Spleen (tissue), 11 donors: ENCODE measurements around the gene LRIG1. TPM values are rescaled to one million over a fixed set of nuclear protein-coding genes. Genes with fewer than 3 reads are reported as not detected.

Experiments used
- DNase-seq: peaks from one replicate; pipeline ENCODE4 v3.0.0-alpha.2; 2020
- H3K27ac ChIP-seq, 8 donors: fragments of 200-600 bp; sonication (generic) in 7 of 8; 1 replicate in 4 of 8; 2 replicates in 4 of 8; pipeline versions ENCODE4 v1.5.0 to v1.8.0; 2016 to 2021; ENCODE audit warnings: inconsistent platforms in 4 of 8, mild to moderate bottlenecking in 4 of 8, moderate library complexity in 1 of 8
- H3K27me3 ChIP-seq, 7 donors: fragments of 200-600 bp; sonication (generic) in 6 of 7; replicated peaks in 1 of 7; 1 replicate in 4 of 7; 2 replicates in 3 of 7; pipeline versions ENCODE4 v1.5.0 to v1.8.0; 2016 to 2021; ENCODE audit warnings: inconsistent platforms in 3 of 7, mild to moderate bottlenecking in 1 of 7
- H3K36me3 ChIP-seq, 6 donors: fragments of 200-600 bp; sonication (generic) in 5 of 6; 1 replicate in 4 of 6; 2 replicates in 2 of 6; pipeline versions ENCODE4 v1.5.0 to v1.8.0; 2016 to 2021; ENCODE audit warnings: inconsistent platforms in 2 of 6
- H3K4me1 ChIP-seq, 6 donors: fragments of 200-600 bp; sonication (generic) in 5 of 6; 1 replicate in 3 of 6; 2 replicates in 3 of 6; pipeline versions ENCODE4 v1.5.0 to v1.8.0; 2016 to 2021; ENCODE audit warnings: inconsistent platforms in 3 of 6
- H3K4me3 ChIP-seq, 8 donors: fragments of 200-600 bp; sonication (generic) in 7 of 8; 1 replicate in 4 of 8; 2 replicates in 4 of 8; pipeline versions ENCODE4 v1.5.0 to v1.8.0; 2016 to 2021; ENCODE audit warnings: inconsistent platforms in 4 of 8, mild to moderate bottlenecking in 4 of 8, moderate library complexity in 2 of 8
- H3K9me3 ChIP-seq, 8 donors: fragments of 200-600 bp; sonication (generic) in 7 of 8; 1 replicate in 4 of 8; 2 replicates in 4 of 8; pipeline versions ENCODE4 v1.5.0 to v1.8.0; 2016 to 2021; ENCODE audit warnings: inconsistent platforms in 4 of 8
- CTCF ChIP-seq, 11 experiments: fragments of 200-600 bp in 7 of 11; fragments of 450-650 bp in 4 of 11; sonication (generic) in 4 of 11; IDR thresholded peaks in 8 of 11; conservative IDR thresholded peaks in 3 of 11; 1 replicate in 7 of 11; 2 replicates in 4 of 11; pipeline versions ENCODE4 v1.4.0 to v1.8.0; 2016 to 2021; ENCODE audit warnings: antibody characterized with exemption in 11 of 11, inconsistent platforms in 4 of 11, mild to moderate bottlenecking in 1 of 11
- POLR2A ChIP-seq, 3 donors: fragments of 450-650 bp; IDR thresholded peaks; one replicate each; pipeline ENCODE4 v1.5.1; 2017; ENCODE audit warnings: antibody characterized with exemption in 3 of 3, mild to moderate bottlenecking in 1 of 3
- POLR2AphosphoS5 ChIP-seq, 3 donors: sonication (generic); formaldehyde crosslinking; IDR thresholded peaks; one replicate each; pipeline ENCODE4 v1.5.1; 2017; ENCODE audit warnings: antibody characterized with exemption in 3 of 3
- WGBS, 5 donors: extraction: QIAGEN DNeasy Blood & Tissue Kit in 3 of 5; methylation state at CpG; one replicate each; pipeline versions ENCODE4 v1.1.5 to v1.1.7; 2013 to 2018; 5-methylcytosine and 5-hydroxymethylcytosine counted together
- intact Hi-C: fragments of 100-400 bp; cut with DNase I; formaldehyde crosslinking; loops from one replicate; pipeline ENCODE4 v1.15.0; 2023; ENCODE audit warnings: low total_unique reads
- polyA plus RNA-seq, 3 donors: library from polyadenylated mRNA; stranded (reverse); fragments of 200-250 nt; gene quantifications; one replicate each; pipeline ENCODE4 v1.2.1, GENCODE V29; 2013
- total RNA-seq, 7 donors: library from RNA; depleted of rRNA in 3 of 7; stranded (reverse); fragments of >200 nt in 3 of 7; fragmentation: NEBNext Ultra II Directional in 4 of 7; extraction: Animal tissue kit (Norgen Biotek cat#: 25700) in 4 of 7; gene quantifications; one replicate each; pipeline versions ENCODE4 v1.1.0 to v1.2.1, GENCODE V29; 2016 to 2021
- donor health status: healthy with polysubstance abuse.
- donor health status: DM: no; HTN: no; CAD: no; lungs with moderate emphysema.
- donor health status: DM: no; HTN: no; CAD: no.
- donor health status: Bipolar disorder and iron deficiency.
- donor health status: healthy.
- donor health status: DM: no; HTN: no; CAD: no.
- donor health status: DM: yes; HTN: yes; CAD: no.

LRIG1 gene
- total and polyA plus RNA-seq, 10 donors: 5.9 to 19.7 (median 11.9) TPM

DNA sequence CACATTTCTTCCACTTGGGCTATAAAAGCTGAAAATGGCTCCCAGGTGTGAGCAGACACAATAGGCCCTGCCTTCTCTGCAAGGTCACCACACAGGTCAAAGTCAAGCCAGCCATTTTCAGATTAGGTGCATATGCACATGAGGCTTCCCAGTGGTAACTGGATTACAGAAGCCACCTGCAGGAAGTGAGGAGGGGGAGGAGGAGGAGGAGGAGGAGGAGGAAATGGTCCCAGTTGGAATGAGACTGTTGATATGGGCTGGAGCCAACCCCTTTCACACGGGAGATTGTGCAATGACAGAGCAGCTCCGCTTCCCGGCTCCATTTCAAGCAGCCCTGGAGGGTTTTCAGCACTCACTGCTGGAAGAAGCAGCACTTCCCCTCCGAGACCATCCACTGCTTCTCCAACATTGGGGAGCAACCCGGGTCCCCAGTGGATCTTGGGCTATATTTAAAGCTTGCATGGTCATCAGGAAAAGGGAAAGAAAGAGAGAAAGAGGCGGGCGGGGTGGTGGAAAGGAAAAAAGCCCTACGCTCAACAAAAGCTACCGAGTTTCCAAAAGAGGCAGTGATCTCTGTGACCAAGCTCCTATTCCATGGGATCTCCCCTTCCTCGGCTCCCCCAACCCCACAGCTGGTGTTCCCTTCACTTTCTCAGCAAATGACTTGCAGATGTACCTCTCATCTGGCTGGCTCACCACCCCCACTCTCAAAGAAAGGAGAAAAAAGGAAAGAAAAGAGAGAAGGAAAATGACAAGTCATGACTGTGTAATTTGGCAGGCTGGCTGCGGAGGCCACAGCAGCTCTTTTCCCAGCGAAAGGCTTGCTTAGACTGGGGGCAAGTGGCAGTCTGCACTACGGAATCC is 58.3 kb downstream of the LRIG1 start:
- DNase-seq: no peak
- WGBS, 5 donors: 41 to 67% (median 52%) methylated on average over 13 of the region's 13 CpGs
- Histone ChIP-seq H3K27me3 (no peaks in the 10 kb centered on the region), H3K4me3 (no peak overlapping the region), H3K4me1 (peaks cover 0 to 43% (median 26%) of the 10 kb centered on the region in 6 donors), H3K27ac (peak overlapping the region in 5 of 8 donors; percentile 32 to 60 (median 46)), H3K9me3 (no peaks in the 10 kb centered on the region), H3K36me3 (no peaks in the 10 kb centered on the region)
- intact Hi-C loops: no loop called here
- TF ChIP-seq CTCF (IDR thresholded peaks at IDR 0.05 in 8 of 11, conservative IDR thresholded peaks at IDR 0.05 in 3 of 11) (no peak), POLR2AphosphoS5 (IDR thresholded peaks at IDR 0.05) (no peak), POLR2A (IDR thresholded peaks at IDR 0.05) (no peak)

DNA sequence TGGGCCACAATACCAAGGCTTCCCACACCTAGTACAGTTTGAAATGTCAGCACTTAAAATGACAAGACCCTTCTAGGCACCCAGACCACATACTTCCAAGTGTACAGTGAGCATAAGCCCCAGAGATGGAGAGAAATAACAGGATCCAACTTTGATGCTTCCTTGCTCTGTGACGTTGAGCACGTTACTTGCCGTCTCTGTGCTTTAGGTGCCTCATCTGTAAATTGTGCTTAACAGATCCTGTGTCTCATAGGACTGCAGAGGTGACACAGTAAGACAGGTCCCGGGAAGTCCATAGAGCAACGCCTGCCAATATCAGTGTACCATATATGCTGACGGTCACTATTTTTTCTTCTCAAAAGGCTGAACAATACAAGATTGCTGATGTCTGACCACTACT is 59.1 kb downstream of the LRIG1 start:
- peaks cover 0 to 43% (median 26%) of the 10 kb centered on the region in 6 donors for H3K4me1 ChIP-seq
- WGBS, 5 donors: 97 to 99% (median 98%) methylated on average over 6 of the region's 6 CpGs
- TF ChIP-seq POLR2A (IDR thresholded peaks at IDR 0.05) (no peak), POLR2AphosphoS5 (IDR thresholded peaks at IDR 0.05) (no peak), CTCF (IDR thresholded peaks at IDR 0.05 in 8 of 11, conservative IDR thresholded peaks at IDR 0.05 in 3 of 11) (no peak)
- DNase-seq: no peak
- no peaks in the 10 kb centered on the region for H3K9me3 ChIP-seq
- no peaks in the 10 kb centered on the region for H3K27me3 ChIP-seq
- H3K36me3 ChIP-seq: no peaks in the 10 kb centered on the region
- H3K27ac ChIP-seq: no peak overlapping the region
- no peak overlapping the region for H3K4me3 ChIP-seq
- intact Hi-C loops: no loop called here

DNA sequence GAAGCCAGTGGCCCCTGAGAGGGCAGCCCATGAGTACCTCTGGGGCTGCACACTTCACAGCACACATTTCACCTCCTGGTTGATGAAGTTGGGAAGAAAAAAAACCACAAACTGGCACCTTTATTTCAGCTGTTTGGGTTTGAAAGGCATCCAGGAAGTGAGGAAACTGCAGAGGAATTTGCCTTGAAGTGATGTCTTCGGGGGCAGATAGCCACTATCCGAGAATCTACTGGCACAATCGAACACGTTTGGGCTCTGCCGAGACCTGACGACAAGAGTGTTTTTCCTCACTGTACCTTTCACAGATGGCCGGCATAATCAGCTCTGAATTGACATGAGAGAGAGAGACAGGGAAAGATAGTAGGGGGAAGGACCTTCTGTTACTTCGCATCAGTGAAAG is 59.7 kb downstream of the LRIG1 start:
- Histone ChIP-seq H3K36me3 (no peaks in the 10 kb centered on the region), H3K27ac (no peak overlapping the region), H3K4me3 (no peak overlapping the region), H3K9me3 (no peaks in the 10 kb centered on the region), H3K4me1 (peaks cover 0 to 43% (median 26%) of the 10 kb centered on the region in 6 donors), H3K27me3 (no peaks in the 10 kb centered on the region)
- no peak for DNase-seq
- no peak for TF ChIP-seq POLR2AphosphoS5 (IDR thresholded peaks at IDR 0.05)
- no peak for TF ChIP-seq CTCF (IDR thresholded peaks at IDR 0.05 in 8 of 11, conservative IDR thresholded peaks at IDR 0.05 in 3 of 11)
- no peak for TF ChIP-seq POLR2A (IDR thresholded peaks at IDR 0.05)
- 37 to 53% (median 43%) methylated on average over 8 of the region's 8 CpGs for WGBS, 5 donors
- intact Hi-C loops: no loop called here

GRCh38 chr3:66439666-66440344 is 61.0 kb downstream of the LRIG1 start:
- H3K27me3 ChIP-seq: no peaks in the 10 kb centered on the region
- WGBS, 5 donors: 35 to 44% (median 39%) methylated on average over 7 of the region's 7 CpGs
- peaks cover 0 to 43% (median 26%) of the 10 kb centered on the region in 6 donors for H3K4me1 ChIP-seq
- no peak overlapping the region for H3K27ac ChIP-seq
- no peak overlapping the region for H3K4me3 ChIP-seq
- H3K36me3 ChIP-seq: no peaks in the 10 kb centered on the region
- no peaks in the 10 kb centered on the region for H3K9me3 ChIP-seq
- intact Hi-C loops: no loop called here
- DNase-seq: no peak
- TF ChIP-seq POLR2AphosphoS5 (IDR thresholded peaks at IDR 0.05): no peak
- TF ChIP-seq CTCF (IDR thresholded peaks at IDR 0.05 in 8 of 11, conservative IDR thresholded peaks at IDR 0.05 in 3 of 11): no peak
- no peak for TF ChIP-seq POLR2A (IDR thresholded peaks at IDR 0.05)
